Activated T-cell treated with anti-CD3 and anti-CD28 coated beads for 1 hour (primary cell): ENCODE measurements around the gene LHFPL3.

Experiments
- DNase-seq: peaks from one replicate; pipeline ENCODE4 v3.0.0-alpha.2; 2020; ENCODE audit warnings: low read depth

The LHFPL3 gene

DNA sequence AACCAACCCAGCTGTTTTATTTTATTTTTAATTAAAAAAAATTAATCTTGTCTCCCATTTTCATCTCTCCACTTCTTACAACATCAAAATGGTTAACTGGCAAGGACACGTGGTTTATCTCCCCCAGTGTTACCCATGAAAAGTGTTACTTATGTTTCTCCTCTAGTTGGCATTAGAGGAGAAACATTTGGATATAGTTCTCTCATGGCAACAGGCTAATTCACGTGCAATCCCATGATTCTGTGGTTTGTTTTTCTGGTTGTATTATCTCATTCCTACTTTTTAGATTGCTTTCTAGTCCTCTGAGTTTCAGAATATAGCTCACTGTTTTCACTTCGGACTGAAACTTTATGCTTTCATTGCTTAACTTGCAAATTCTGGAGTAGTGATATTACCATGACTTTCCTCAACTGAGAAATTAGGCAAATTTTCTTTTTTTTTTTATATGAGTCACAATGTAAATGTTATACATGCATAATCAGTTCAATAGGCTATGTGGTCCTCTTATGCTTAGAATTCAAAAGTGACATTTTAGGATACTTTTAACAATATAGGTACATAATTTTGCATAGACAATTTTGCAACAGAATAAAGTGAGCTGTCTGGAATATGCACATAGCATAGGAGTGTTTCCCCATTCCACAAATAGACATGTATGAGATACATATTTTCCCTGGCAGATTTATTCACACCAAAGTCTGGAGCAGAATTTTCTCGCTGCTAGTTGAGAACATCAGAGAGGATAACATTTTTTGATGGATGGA, 43.0 kb downstream of the LHFPL3 start:
- no peak for DNase-seq

DNA sequence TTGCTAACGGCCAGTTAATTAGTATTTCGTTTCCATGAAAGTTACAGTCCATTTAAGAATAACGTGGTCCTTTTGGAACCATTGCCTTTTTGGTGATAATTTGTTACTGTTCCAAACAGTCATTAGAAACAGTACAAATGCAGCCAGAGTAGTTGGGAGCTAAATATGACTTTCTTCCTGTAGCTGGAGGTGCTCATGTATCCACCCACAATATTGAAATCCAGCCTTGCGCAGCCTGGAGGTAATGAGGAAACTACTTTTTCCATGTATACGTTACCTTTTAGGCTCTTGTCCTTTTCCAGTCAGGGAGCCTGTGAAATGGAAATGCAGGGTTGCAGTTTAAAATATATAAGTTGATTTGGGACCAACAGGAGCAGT, 43.6 kb downstream of the LHFPL3 start:
- no peak for DNase-seq

DNA sequence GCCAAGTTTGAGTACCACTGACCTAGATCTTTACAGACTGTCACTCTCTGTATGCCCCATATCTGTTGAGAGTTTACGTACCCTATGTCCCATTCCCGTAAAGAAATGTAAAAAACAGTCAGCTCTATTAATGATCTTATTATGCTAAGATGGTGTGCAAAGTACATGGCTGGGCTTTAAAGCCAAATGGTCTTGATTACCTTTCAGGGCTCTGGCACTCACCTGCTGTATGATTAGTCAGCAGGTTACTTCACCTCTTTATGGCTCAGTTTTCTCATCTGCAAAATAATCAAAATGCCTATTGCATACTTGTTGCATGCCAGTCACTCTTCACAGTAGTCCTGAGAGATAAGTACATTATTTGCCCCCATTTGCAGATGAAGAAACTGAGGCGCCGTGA, 54.2 kb downstream of the LHFPL3 start:
- DNase-seq: no peak

DNA sequence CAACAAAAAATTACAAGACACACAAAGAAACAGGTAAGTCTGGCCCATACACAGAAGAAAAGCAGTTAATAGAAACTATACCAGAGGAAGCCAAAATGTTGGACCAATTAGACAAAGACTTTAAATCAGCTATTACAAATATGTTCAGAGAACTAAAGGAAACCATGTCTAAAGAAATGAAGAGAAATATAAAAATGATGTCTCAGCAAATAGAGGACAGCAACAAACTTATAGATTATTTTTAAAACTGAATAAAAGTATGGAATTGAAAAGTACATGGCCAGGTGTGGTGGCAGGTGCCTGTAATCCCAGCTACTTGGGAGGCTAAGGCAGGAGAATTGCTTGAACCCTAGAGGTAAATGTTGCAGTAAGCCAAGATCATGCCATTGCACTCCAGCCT, 58.5 kb downstream of the LHFPL3 start:
- no peak for DNase-seq

DNA sequence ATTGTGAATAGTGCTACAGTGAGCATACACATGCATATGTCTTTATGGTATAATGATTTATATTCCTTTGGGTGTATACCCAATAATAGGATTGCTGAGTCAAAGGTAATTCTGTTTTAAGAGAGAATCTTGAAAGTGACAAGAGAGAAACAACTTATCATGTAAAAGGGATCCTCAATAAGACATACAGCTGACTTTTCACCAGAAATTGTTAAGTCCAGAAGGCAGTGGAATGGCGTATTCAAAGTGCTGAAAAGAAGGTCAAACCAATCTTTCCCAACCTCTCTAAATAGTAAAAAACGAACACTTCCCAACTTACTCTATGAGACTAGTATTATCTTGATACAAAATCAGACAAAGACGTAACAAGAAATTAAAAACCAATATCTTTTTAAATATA, 59.8 kb downstream of the LHFPL3 start:
- DNase-seq: no peak

DNA sequence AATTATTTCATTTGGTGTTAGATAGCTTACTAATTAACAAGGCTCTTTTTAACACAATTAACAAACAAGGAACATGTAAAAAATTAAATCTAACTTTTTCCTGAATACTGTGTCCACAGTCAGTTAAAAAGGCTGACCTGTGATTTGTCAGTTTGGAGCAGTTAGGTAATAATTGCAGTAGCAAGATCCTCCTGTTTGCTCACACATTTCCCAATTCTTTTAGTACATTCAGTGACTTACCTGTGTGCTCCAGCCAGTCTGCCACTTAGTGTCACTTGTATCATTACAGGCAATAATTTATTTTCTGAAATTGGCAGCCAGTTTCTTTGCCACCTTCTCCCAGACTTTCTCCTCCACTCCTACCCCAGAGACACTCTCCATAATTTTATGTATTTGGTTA, 66.8 kb downstream of the LHFPL3 start:
- no peak for DNase-seq

DNA sequence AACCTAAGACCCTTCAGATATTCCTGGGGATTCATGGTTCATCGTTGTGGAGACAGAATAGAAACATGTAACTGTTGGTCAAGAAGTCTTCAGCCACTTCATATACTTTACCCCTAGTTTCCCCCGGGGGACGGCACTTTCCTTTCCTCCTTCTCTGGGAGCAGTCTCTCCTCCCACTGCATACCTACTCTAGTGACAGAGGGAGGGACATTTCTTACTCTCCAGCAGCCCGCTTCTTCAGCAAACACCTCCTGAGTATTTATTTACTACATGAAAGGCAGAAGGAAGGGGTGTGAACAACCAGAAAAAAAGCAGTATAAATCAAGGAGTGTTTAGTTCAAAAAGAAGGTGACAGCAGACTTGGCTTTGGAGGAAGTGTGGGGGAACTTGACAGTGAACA, 69.0 kb downstream of the LHFPL3 start:
- no peak for DNase-seq

DNA sequence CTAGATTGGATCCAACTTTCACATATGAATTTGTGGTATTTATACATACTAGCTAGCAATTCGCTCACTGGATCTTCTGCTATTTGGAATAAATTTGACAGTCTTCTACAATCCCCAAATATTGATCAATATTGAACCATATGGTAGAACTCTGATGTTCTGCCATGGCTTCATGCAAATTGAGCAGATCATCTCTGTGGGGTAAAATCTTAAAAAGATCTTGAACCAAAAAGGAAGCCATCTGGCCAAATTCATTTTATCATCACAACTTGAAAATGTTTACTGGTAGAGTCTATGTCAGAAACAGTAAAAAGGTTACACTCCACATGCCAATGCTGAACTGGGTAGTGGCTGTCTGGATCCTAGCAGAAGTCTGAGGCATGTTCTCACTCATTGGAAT, 80.0 kb downstream of the LHFPL3 start:
- no peak for DNase-seq

DNA sequence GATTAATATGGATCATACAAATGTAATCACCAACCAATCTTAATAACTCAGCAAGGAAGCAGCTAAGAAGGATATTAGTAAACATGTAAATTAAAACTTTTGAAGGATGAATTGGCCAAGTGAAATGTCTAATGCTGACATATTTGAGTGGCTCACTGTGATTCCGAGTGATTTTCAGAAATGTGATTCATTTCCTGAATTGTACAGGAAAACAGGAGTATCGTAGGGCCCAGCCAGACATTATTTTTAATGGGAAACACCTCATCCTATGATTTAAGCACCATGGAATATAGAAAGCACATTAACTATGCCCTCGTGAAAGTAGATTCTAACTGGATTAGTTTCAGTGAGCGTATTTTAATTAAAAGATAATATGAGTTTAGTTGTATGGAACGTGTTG, 82.3 kb downstream of the LHFPL3 start:
- DNase-seq: no peak

DNA sequence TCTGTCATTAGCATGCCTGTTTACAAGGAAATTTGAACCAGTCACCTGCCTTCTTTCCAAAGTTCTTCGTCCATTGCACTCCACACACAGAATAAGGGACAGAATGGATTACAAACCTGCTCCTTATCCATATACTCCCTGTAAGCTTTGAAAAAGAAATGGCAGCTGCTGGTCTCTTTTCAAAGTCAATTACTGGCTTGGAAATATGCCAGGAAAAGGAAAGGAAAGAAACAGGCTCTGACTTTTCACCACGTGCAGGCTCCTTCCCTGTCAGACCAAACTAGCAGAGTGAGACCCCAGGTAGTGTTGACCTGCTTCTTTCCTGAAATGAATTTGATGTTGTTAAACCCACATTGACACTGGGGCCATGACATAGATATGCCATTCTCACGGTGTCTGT, 84.5 kb downstream of the LHFPL3 start:
- no peak for DNase-seq

DNA sequence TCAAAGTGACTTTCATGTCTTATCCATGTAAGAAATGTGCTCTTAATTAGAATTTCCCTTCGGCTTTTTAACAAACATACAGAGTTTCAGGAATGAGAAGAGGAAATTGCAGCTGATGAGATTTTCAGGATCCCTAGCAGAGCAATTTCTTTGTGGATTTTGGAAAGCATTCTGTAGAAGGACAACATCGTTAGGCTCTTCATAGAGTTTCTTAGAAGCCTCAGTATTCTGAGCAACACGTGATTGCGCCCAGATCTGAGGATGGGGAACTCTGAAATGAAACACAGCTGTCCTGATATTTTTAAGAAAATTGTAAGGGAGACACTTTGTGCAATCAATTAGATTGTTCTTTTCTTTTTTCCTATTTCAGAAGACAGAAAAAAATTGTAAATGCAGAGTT, 85.8 kb downstream of the LHFPL3 start:
- DNase-seq: no peak

DNA sequence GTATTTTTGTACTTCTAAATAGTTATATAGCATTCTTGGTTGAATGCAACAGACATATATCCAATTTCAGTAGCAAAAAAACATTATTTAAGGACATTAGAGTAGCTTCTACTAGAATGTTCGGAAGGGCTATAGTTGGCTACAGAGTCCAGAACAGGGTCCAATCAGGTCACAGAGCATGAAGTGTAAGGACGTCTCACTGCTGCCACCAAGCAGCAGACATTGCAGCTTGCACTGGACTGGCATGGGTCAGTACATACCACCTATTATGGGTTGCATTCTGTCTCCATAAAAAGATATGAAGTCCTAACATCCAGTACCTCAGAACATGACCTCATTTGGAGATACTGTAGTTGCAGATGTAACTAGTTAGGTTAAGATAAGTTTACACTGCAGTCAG, 87.3 kb downstream of the LHFPL3 start:
- DNase-seq: no peak

DNA sequence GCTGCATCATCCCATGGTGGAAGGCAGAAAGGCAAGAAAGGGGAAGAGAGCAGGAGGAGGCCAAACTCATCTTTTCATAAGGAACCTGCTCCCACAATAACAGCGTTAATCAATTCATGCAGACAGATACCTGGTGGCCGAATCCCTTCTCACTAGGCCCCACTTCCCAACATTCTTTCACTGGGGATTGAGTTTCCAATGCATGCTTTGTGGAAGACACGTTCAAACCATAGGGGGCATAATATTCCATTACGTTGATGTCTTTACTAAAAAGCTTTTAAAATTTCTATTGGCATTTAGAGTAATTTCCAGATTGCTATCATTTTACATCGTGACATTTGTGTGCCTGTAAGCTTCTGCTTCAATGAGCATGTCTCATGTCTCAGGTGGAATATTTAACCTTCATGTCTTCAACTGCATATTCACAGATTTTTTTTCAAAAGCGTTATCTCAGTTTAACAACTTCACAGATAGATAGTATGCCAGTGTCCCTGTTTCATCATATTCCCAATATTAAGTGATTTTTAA, 88.5 kb downstream of the LHFPL3 start:
- no peak for DNase-seq

DNA sequence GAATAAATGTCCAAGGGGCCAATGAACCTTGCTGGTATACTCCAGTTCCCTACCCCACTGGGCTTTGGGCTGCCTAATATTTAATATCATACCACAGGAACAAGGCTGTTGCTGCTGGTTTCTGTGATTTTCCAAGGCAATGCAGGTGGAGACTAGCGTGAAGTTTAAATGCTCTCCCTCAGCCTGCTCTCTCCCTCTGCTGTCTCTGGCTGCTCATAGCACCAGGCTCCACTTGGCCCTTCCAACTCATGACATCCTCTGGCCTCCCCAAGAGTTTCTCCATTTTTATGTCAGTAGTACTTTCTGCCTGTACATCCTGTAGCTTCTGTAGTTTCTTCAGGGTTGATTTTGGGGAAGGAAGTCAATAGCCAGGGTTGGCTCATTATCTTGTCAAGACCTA, 103.5 kb downstream of the LHFPL3 start:
- DNase-seq: no peak

DNA sequence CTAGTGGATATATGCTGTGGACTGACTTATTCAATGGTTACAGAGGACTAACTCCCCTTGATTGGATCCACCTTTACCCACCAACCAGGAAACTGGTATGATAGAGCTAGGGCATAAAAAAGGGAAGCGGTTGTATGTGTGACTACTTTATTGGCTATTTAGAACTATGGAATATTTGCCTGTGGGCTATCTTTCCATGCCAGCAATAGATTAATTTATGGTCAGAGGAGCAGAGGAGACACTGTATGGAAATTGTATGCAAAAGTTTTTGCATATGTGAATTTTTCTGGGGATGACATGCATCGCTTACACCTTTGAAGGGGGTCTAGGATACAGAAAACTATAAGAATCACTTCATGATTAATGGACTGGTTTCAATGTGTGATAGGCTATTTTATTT, 105.7 kb downstream of the LHFPL3 start:
- no peak for DNase-seq

DNA sequence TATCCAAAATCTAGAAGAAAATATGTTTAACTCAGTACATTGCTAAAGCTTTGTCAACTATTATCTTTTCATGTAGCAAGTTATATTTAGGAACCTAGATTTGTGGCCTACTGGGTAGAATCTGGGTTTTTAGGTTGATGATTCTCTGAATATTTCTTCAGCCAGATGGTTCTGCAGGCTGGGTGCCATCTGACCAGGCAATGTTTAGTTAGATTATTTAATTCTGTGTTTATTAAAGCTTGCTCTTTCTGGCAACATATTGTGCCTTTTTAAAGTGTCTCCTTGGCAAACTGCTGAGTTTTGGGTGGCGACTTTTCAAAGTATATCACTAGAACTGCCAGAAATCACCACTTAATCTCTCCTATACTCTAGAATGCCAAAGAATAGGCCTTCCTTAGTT, 114.1 kb downstream of the LHFPL3 start:
- no peak for DNase-seq

DNA sequence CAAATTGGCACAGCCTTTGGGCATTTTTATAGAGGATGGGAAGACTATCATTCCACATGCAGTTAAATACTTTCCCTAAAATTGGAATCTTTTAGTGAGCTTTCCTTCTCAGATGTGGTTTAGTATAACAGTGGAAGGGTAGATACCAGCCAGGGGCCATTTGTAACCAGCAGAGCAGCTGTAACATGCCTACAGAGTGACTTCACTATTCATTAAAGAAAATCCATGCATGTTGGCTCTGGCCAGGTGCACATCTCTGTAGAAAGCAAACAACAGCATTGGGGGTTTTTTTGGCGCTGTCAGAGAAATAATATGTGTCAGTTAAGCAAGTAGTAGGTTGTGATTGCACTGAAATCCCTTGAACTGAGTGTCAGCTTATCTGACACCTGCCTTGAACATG, 115.6 kb downstream of the LHFPL3 start:
- DNase-seq: no peak

DNA sequence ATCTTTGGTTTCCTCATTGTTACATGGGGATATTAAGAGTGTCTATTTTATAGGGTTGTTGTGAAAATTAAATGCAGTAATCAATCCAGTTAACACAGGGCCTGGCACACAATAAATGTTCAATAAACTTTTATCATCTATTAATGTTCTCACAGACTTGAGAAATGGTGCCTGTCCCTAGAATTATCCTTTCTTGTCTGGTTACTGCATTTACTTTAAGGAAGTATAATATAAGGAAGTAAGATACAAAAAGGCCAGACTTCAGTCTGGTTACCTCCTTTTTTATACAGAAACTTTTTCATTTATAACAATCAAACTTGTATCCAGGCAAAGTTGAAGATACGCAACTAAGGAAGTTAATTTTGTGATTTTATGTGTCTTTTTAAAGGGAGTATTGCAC, 117.0 kb downstream of the LHFPL3 start:
- no peak for DNase-seq

DNA sequence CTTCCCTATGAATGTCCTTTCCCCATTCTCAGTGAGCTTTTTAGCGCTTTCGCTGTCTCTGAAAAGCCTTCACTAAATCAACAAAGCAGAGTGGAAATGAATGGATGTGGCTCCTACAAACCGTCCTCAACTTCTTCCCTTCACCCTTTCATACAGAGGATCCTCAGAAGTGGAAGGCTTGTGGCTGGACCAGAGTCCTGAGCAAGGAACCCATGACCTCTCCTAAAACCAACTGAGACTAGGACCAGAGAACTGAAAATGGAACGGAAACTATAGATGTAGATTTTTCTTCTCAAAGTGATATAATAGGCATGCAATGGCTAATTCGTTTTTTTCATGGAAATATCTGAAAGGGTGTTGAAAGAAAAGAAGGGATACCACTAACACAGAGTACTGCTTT, 122.5 kb downstream of the LHFPL3 start:
- no peak for DNase-seq

DNA sequence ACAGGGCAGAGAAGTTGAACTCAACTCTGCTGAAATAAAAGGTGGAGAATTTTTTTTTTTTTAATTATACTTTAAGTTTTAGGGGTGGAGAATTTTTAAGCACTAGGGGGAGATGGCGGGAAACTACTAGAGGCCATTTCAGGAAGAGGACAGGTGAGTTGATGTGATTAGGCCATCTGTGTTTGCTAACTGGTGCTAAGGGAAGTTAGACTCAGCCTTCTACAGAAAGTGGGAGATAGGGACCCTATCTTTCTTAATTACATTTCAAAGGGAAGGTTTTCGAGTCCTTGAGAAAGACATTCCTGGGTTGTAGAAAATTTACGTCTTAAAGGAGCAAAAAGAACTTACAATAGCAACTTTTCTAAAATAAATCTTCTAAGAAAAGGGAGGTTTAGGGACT, 124.8 kb downstream of the LHFPL3 start:
- no peak for DNase-seq

DNA sequence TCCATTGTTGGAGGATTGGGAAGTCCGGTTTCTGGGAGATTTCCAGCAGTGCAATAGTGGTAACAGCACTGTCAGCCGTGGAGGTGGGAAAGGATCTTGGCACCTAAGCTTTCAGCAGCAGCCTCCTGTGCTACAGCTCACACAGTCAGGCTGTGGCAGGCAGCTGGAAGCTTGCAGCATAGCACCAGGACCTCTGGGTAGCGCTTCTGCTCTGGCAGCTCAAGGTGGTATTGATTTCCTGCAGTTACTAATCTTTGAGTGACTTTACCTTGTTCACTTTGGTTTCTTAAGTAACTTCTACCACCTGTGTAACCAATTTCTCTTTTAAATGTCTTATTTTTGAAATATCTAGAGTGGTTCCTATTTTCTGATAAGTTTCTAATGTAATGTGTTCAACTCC, 130.5 kb downstream of the LHFPL3 start:
- no peak for DNase-seq

DNA sequence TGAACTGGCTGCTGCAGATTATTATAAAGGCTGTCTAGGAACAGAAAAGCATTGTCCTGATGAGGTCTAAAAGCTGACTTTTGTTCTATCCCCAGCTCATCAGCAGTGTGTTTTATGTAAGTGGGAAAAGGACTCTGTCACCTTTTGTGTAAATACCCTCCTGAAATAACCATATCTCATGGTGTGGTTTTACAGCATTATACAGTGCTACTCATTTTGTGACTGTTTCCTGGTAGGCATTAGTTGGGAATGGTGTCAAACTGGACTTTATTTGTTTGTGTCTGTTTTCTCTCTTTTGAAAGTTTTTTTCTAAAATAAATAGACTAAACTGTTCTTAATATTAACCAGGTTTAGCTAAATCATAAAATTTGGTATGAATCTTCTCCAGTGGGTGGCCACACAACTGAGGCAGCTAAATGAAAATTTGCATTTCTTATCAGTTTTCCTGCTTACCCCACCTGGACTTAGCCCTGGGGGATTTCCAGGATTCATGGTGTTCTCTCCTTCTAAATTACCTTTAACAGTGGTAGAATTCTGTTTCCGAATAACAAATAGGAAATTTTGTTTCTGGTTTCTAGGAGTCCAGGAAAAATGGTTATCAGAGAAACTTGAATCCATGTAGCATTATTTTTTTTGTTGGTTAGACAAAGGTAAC, 140.9 kb downstream of the LHFPL3 start:
- DNase-seq: no peak

DNA sequence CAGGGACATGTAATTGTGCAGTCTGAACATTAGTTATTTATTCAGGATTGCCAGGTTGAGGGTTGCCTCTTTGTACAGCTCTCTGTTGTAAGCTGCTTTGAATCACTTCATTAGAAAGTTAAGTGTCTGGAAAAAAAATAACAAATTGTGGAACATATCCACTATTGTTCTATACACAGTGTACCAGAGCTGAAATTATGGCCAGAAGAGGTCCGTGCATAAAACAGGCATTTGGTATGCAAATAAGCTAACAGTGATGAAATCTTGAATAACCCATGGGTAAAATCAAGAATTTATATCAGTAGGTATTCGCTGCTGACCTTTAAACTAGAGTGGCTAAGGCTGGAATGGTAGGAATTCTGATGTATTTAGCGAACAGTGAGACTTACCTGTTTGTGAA, 152.1 kb downstream of the LHFPL3 start:
- DNase-seq: no peak
